ENCODE data around the gene FNBP1. TPM values are rescaled to one million over a fixed set of nuclear protein-coding genes. Genes with fewer than 3 reads are reported as not detected.

The FNBP1 gene
- total RNA-seq, 1 donor from 2014 or later = 87.2 TPM

- H3K4me3 ChIP-seq = peak within 1 kb of the TSS; percentile 83 to 92
- H3K27me3 ChIP-seq = no peaks in the 10 kb centered on the region
- peaks cover 8% of the 10 kb centered on the region in 2 donors for H3K36me3 ChIP-seq
- H3K9me3 ChIP-seq = no peaks in the 10 kb centered on the region
- intact Hi-C loops (cut with DNase I) = no loop called here
- peak within 1 kb of the TSS; percentile 88 to 92 for H3K27ac ChIP-seq
- TF ChIP-seq CTCF (IDR thresholded peaks at IDR 0.05) = no peak
- H3K4me1 ChIP-seq = peaks cover 0 to 23% of the 10 kb centered on the region in 2 donors
- peak in 1 of 2 donors; percentile 89 for DNase-seq (ENCODE audit: low spot score in 2 of 2)
Observed at GRCh38 chr9:130053504-130054324, 10.7 kb upstream of the FNBP1 start, which contains the start of gene GPR107. TSS of gene GPR107 (plus strand) at chr9:130053906. CDS start at chr9:130053933, 27 bp downstream.

GRCh38 chr9:130053109-130053503 is 10.1 kb upstream of the FNBP1 start:
- Histone ChIP-seq H3K9me3 (no peaks in the 10 kb centered on the region), H3K27me3 (no peaks in the 10 kb centered on the region), H3K4me1 (peaks cover 0 to 23% of the 10 kb centered on the region in 2 donors), H3K4me3 (peak overlapping the region; percentile 83 to 92), H3K27ac (peak overlapping the region; percentile 88 to 92), H3K36me3 (peaks cover 1 to 2% of the 10 kb centered on the region in 2 donors)
- intact Hi-C loops (cut with DNase I) = no loop called here
- no peak for TF ChIP-seq CTCF (IDR thresholded peaks at IDR 0.05)
- no peak for DNase-seq (ENCODE audit: low spot score in 2 of 2)

- Histone ChIP-seq H3K4me3 (no peak overlapping the region), H3K27me3 (no peaks in the 10 kb centered on the region), H3K4me1 (peaks cover 0 to 23% of the 10 kb centered on the region in 2 donors), H3K27ac (peak overlapping the region in 1 of 2 donors; percentile 7), H3K9me3 (no peaks in the 10 kb centered on the region), H3K36me3 (no peaks in the 10 kb centered on the region)
- no peak for DNase-seq (ENCODE audit: low spot score in 2 of 2)
- TF ChIP-seq CTCF (IDR thresholded peaks at IDR 0.05) = no peak
- intact Hi-C loops (cut with DNase I) = no loop called here
Observed at GRCh38 chr9:130051855-130052254, 8.9 kb upstream of the FNBP1 start.

GRCh38 chr9:130050462-130050861 is 7.5 kb upstream of the FNBP1 start:
- no peak for TF ChIP-seq CTCF (IDR thresholded peaks at IDR 0.05)
- intact Hi-C loops (cut with DNase I) = no loop called here
- Histone ChIP-seq H3K27ac (no peak overlapping the region), H3K36me3 (no peaks in the 10 kb centered on the region), H3K4me1 (peaks cover 0 to 20% of the 10 kb centered on the region in 2 donors), H3K27me3 (no peaks in the 10 kb centered on the region), H3K9me3 (no peaks in the 10 kb centered on the region), H3K4me3 (no peak overlapping the region)
- DNase-seq (ENCODE audit: low spot score in 2 of 2) = no peak

- intact Hi-C loops (cut with DNase I) = no loop called here
- H3K4me1 ChIP-seq = peaks cover 0 to 22% of the 10 kb centered on the region in 2 donors
- H3K9me3 ChIP-seq = no peaks in the 10 kb centered on the region
- H3K36me3 ChIP-seq = no peaks in the 10 kb centered on the region
- H3K27ac ChIP-seq = no peak overlapping the region
- no peak overlapping the region for H3K4me3 ChIP-seq
- peak in 1 of 2 donors; percentile 31 for DNase-seq (ENCODE audit: low spot score in 2 of 2)
- no peak for TF ChIP-seq CTCF (IDR thresholded peaks at IDR 0.05)
- no peaks in the 10 kb centered on the region for H3K27me3 ChIP-seq
Observed at GRCh38 chr9:130049431-130050210, 6.6 kb upstream of the FNBP1 start.
